GM13976 (cell line): ENCODE results near the gene NOD1.

Experiments
- DNase-seq: peaks from one replicate; pipeline ENCODE4 v3.0.0; 2012; ENCODE audit warnings: low spot score
- CTCF ChIP-seq: IDR thresholded peaks from 2 replicates; pipeline ENCODE4 v1.5.1; 2012; ENCODE audit warnings: borderline replicate concordance, mild to moderate bottlenecking; ENCODE audit not compliant: insufficient read depth; ENCODE audit errors: extremely low read depth, missing control alignments, control extremely low read depth
- in situ Hi-C: fragments of 300-500 bp; cut with MboI; formaldehyde crosslinking; loops from one replicate; pipeline ENCODE4 v1.12.0; 2022; ENCODE audit warnings: low sequenced_read_pairs, mixed read lengths, inconsistent platforms; ENCODE audit not compliant: unreplicated experiment

Gene NOD1

GRCh38 chr7:30503274-30504212 lies 25.0 kb upstream of the NOD1 start:
- DNase-seq: no peak
- in situ Hi-C loops: no loop called here
- no peak for TF ChIP-seq CTCF

GRCh38 chr7:30502470-30503251 lies 24.1 kb upstream of the NOD1 start:
- TF ChIP-seq CTCF: no peak
- no peak for DNase-seq
- in situ Hi-C loops: no loop called here

GRCh38 chr7:30501264-30501663 lies 22.7 kb upstream of the NOD1 start:
- in situ Hi-C loops: no loop called here
- no peak for TF ChIP-seq CTCF
- DNase-seq: no peak

- in situ Hi-C loops: no loop called here
- TF ChIP-seq CTCF: no peak
- no peak for DNase-seq
These were observed 14.6 kb upstream of the NOD1 start for GRCh38 chr7:30493228-30493627.

GRCh38 chr7:30491417-30491816 lies 12.8 kb upstream of the NOD1 start:
- in situ Hi-C loops: no loop called here
- DNase-seq: no peak
- no peak for TF ChIP-seq CTCF

GRCh38 chr7:30487371-30487770 lies 8.8 kb upstream of the NOD1 start:
- no peak for TF ChIP-seq CTCF
- in situ Hi-C loops: no loop called here
- no peak for DNase-seq
